ENCODE results near the gene PPP1R7. TPM values are rescaled to one million over a fixed set of nuclear protein-coding genes. Genes with fewer than 3 reads are reported as not detected.
A peak's percentile ranks its signal among the peaks of the same experiment; 100 is the strongest.

The PPP1R7 gene
- total RNA-seq, 1 donor from 2014 or later = 43.1 TPM

DNA sequence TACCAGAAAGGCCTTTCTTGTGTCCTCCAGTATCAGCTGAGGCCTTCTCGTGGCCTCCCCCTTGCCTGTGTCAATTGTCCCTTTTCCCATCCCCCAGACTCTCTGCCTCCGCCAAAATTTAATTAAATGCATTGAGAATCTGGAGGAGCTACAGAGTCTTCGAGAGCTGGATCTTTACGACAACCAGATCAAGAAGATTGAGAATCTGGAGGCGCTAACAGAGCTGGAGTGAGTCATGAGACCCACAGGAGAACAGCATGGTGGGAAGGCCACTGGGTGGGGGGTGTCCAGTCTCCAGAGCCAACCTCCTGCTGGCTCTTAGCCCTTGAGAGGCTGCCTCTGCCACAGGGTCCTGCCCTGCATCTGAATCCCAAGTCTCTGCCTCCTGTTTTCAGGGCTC lies 8.8 kb downstream of the PPP1R7 start:
- Mint-ChIP-seq H3K4me3 (ENCODE audit: unreplicated experiment) (no peak overlapping the region), H3K4me1 (ENCODE audit: low read depth) (peaks cover 11% of the 10 kb centered on the region), H3K27me3 (ENCODE audit: low read depth) (no peaks in the 10 kb centered on the region), H3K27ac (ENCODE audit: unreplicated experiment) (no peak overlapping the region), H3K36me3 (ENCODE audit: low read depth) (peaks cover 11% of the 10 kb centered on the region), H3K9me3 (ENCODE audit: low read depth) (no peaks in the 10 kb centered on the region)
- no peak for DNase-seq (ENCODE audit: low spot score)
- no peak for TF ChIP-seq CTCF (IDR thresholded peaks at IDR 0.05)

DNA sequence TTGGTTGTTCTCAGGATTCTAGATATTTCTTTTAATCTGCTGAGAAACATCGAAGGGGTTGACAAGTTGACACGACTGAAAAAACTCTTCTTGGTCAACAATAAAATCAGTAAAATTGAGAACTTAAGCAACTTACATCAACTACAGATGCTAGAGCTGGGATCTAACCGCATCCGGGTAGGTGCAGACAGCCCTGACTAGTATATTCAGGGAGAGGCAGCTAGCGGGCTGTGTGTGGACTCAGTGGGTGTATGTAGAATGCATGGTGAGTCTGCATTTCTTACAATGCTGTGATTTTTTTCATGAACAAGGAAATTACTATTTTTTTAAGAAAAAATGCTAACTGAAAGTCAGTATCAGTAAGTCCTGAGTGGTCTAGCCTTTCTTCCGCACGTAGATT lies 10.1 kb downstream of the PPP1R7 start:
- DNase-seq (ENCODE audit: low spot score) = no peak
- H3K4me3 Mint-ChIP-seq (ENCODE audit: unreplicated experiment) = no peak overlapping the region
- H3K27ac Mint-ChIP-seq (ENCODE audit: unreplicated experiment) = no peak overlapping the region
- H3K9me3 Mint-ChIP-seq (ENCODE audit: low read depth) = no peaks in the 10 kb centered on the region
- TF ChIP-seq CTCF (IDR thresholded peaks at IDR 0.05) = no peak
- peaks cover 11% of the 10 kb centered on the region for H3K4me1 Mint-ChIP-seq (ENCODE audit: low read depth)
- peaks cover 10% of the 10 kb centered on the region for H3K36me3 Mint-ChIP-seq (ENCODE audit: low read depth)
- no peaks in the 10 kb centered on the region for H3K27me3 Mint-ChIP-seq (ENCODE audit: low read depth)

- Mint-ChIP-seq H3K27ac (ENCODE audit: unreplicated experiment) (peak overlapping the region; percentile 57), H3K4me3 (ENCODE audit: unreplicated experiment) (no peak overlapping the region), H3K4me1 (ENCODE audit: low read depth) (peaks cover 11% of the 10 kb centered on the region), H3K36me3 (ENCODE audit: low read depth) (peaks cover 15% of the 10 kb centered on the region), H3K27me3 (ENCODE audit: low read depth) (no peaks in the 10 kb centered on the region), H3K9me3 (ENCODE audit: low read depth) (no peaks in the 10 kb centered on the region)
- no peak for TF ChIP-seq CTCF (IDR thresholded peaks at IDR 0.05)
- peak; percentile 50 for DNase-seq (ENCODE audit: low spot score)
Measured at GRCh38 chr2:241161646-241162281, 11.5 kb downstream of the PPP1R7 start.

DNA sequence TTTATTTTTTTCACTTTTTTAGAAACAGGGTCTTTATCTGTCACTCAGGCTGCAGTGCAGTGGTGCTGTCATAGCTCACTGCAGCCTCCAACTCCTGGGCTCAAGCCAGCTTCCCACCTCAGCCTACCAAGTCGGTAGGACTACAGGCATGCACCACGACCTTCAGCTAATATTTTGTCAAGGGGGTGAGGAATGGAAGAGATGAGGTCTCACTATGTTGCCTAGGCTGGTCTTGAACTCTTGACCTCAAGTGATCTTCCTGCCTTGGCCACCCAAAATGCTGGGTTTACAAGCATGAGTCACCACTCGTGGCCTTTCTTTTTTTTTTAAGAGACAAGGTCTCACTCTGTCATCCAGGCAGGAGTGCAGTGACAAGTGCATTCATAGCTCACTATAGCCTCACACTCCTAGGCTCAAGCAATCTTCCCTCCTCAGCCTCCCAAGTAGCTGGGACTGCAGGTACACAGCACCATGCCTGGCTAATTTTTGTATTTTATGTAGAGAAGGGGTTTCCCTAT lies 13.4 kb downstream of the PPP1R7 start:
- Mint-ChIP-seq H3K4me3 (ENCODE audit: unreplicated experiment) (no peak overlapping the region), H3K27ac (ENCODE audit: unreplicated experiment) (no peak overlapping the region), H3K36me3 (ENCODE audit: low read depth) (peaks cover 19% of the 10 kb centered on the region), H3K27me3 (ENCODE audit: low read depth) (no peaks in the 10 kb centered on the region), H3K4me1 (ENCODE audit: low read depth) (peaks cover 11% of the 10 kb centered on the region), H3K9me3 (ENCODE audit: low read depth) (no peaks in the 10 kb centered on the region)
- no peak for TF ChIP-seq CTCF (IDR thresholded peaks at IDR 0.05)
- DNase-seq (ENCODE audit: low spot score) = no peak

DNA sequence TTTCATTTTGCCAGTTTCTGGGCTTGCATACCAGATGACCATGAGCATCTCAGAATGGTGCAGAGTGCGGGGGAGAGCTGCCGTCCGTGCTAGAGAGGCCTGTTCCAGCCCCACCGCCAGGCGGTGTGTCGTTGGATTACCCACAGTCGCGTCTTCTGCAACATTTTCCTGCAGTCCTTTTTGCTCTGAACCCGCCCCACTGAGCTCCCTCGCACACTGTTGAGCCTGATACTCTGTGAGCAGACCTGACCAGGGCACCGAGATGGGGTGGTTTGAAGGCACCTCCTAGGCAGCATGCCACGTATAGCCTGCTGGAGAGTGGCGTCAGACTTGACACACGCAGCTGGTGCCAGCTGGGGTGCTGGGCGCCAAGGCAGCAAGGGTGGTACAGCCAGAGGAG lies 18.1 kb downstream of the PPP1R7 start:
- no peak for TF ChIP-seq CTCF (IDR thresholded peaks at IDR 0.05)
- H3K9me3 Mint-ChIP-seq (ENCODE audit: low read depth) = peaks cover 21% of the 10 kb centered on the region
- no peaks in the 10 kb centered on the region for H3K27me3 Mint-ChIP-seq (ENCODE audit: low read depth)
- no peaks in the 10 kb centered on the region for H3K4me1 Mint-ChIP-seq (ENCODE audit: low read depth)
- H3K4me3 Mint-ChIP-seq (ENCODE audit: unreplicated experiment) = no peak overlapping the region
- H3K36me3 Mint-ChIP-seq (ENCODE audit: low read depth) = peaks cover 39% of the 10 kb centered on the region
- no peak overlapping the region for H3K27ac Mint-ChIP-seq (ENCODE audit: unreplicated experiment)
- no peak for DNase-seq (ENCODE audit: low spot score)
